HG03045 (cell line): Measurements from ENCODE around the gene DISC1.

ENCODE experiments used
- ATAC-seq: cut with Tn5 transposase; IDR thresholded peaks from one replicate; pipeline ENCODE4 v1.9.1; 2021; ENCODE audit warnings: mild to moderate bottlenecking, moderate library complexity; ENCODE audit not compliant: unreplicated experiment

Gene DISC1

GRCh38 chr1:232018231-232019025 lies 391.8 kb downstream of the DISC1 start:
- ATAC-seq = no peak

GRCh38 chr1:232019026-232019340 lies 392.4 kb downstream of the DISC1 start:
- ATAC-seq = no peak

GRCh38 chr1:232020352-232020751 lies 393.8 kb downstream of the DISC1 start:
- no peak for ATAC-seq

GRCh38 chr1:232029315-232029714 lies 402.7 kb downstream of the DISC1 start:
- ATAC-seq = no peak

GRCh38 chr1:232031156-232031555 lies 404.6 kb downstream of the DISC1 start:
- ATAC-seq = no peak

GRCh38 chr1:232033285-232033684 lies 406.7 kb downstream of the DISC1 start:
- ATAC-seq = no peak

GRCh38 chr1:232034556-232034955 lies 408.0 kb downstream of the DISC1 start:
- ATAC-seq = no peak

GRCh38 chr1:232036181-232036933 lies 409.8 kb downstream of the DISC1 start:
- no peak for ATAC-seq

- no peak for ATAC-seq
Measured at GRCh38 chr1:232037774-232038388, 411.3 kb downstream of the DISC1 start.

- ATAC-seq = no peak
Measured at GRCh38 chr1:232038706-232039677, 412.4 kb downstream of the DISC1 start.

- no peak for ATAC-seq
Measured at GRCh38 chr1:232040260-232040659, 413.7 kb downstream of the DISC1 start.

GRCh38 chr1:232044728-232045127 lies 418.1 kb downstream of the DISC1 start:
- no peak for ATAC-seq

GRCh38 chr1:232045139-232045994 lies 418.8 kb downstream of the DISC1 start:
- no peak for ATAC-seq

- no peak for ATAC-seq
Measured at GRCh38 chr1:232046451-232047306, 420.1 kb downstream of the DISC1 start.

GRCh38 chr1:232047473-232047872 lies 420.9 kb downstream of the DISC1 start:
- no peak for ATAC-seq

GRCh38 chr1:232048481-232048880 lies 421.9 kb downstream of the DISC1 start:
- no peak for ATAC-seq

GRCh38 chr1:232049335-232049734 lies 422.7 kb downstream of the DISC1 start:
- no peak for ATAC-seq

GRCh38 chr1:232057217-232057895 lies 430.8 kb downstream of the DISC1 start:
- ATAC-seq = no peak
